Kidney epithelial cell (primary cell): Measurements from ENCODE around the gene SYT3. TPM values are rescaled to one million over a fixed set of nuclear protein-coding genes. Genes with fewer than 3 reads are reported as not detected.
"Not testable (repeated sequence)": the region's sequence is repeated elsewhere in the genome, so short reads cannot be mapped to it uniquely, and the experiment has no call there.

Source experiments
- DNase-seq: peaks from one replicate; pipeline ENCODE4 v3.0.0-alpha.2; 2010; ENCODE audit warnings: low read depth
- H3K27me3 ChIP-seq: 2 replicates; pipeline ENCODE4 v1.6.0; 2011; ENCODE audit warnings: low read length; ENCODE audit not compliant: control insufficient read depth, insufficient read depth
- H3K36me3 ChIP-seq: 2 replicates; pipeline ENCODE4 v1.5.1; 2011; ENCODE audit warnings: low read length; ENCODE audit not compliant: control insufficient read depth, insufficient read depth
- H3K4me3 ChIP-seq: 2 replicates; pipeline ENCODE4 v1.5.1; 2011; ENCODE audit warnings: low read depth, mild to moderate bottlenecking, control low read depth, low read length
- CTCF ChIP-seq: IDR thresholded peaks from 2 replicates; pipeline ENCODE4 v1.5.1; 2011; ENCODE audit warnings: mild to moderate bottlenecking, moderate library complexity, low read length, control low read depth, inconsistent platforms; ENCODE audit not compliant: insufficient read depth, poor library complexity, severe bottlenecking
- total RNA-seq: library from RNA; depleted of rRNA; stranded (reverse); fragments of >200 nt; gene quantifications from 2 replicates; pipeline ENCODE4 v1.2.3, GENCODE V29; 2015

Gene SYT3
- total RNA-seq, 1 donor from 2014 or later: 0.29 TPM

- TF ChIP-seq CTCF: no peak
- Histone ChIP-seq H3K36me3 (no peaks in the 10 kb centered on the region), H3K27me3 (peaks cover 4% of the 10 kb centered on the region), H3K4me3 (no peak overlapping the region)
- no peak for DNase-seq
These were observed 32.3 kb downstream of the SYT3 start for GRCh38 chr19:50607388-50607787.

- H3K4me3 ChIP-seq, H3K36me3 ChIP-seq, H3K27me3 ChIP-seq, DNase-seq: not testable (repeated sequence)
These were observed 33.4 kb downstream of the SYT3 start for GRCh38 chr19:50606059-50606836.

- H3K27me3 ChIP-seq, H3K36me3 ChIP-seq, H3K4me3 ChIP-seq, DNase-seq: not testable (repeated sequence)
These were observed 35.2 kb downstream of the SYT3 start for GRCh38 chr19:50604264-50605073.

- TF ChIP-seq CTCF: no peak
- Histone ChIP-seq H3K36me3 (no peaks in the 10 kb centered on the region), H3K4me3 (no peak overlapping the region), H3K27me3 (peaks cover 4% of the 10 kb centered on the region)
- DNase-seq: no peak
These were observed 36.7 kb downstream of the SYT3 start for GRCh38 chr19:50602935-50603334.

- peaks cover 4% of the 10 kb centered on the region for H3K27me3 ChIP-seq
- no peak for TF ChIP-seq CTCF
- DNase-seq: no peak
- H3K36me3 ChIP-seq: no peaks in the 10 kb centered on the region
- no peak overlapping the region for H3K4me3 ChIP-seq
These were observed 37.2 kb downstream of the SYT3 start for GRCh38 chr19:50602496-50602895.

- Histone ChIP-seq H3K4me3 (no peak overlapping the region), H3K27me3 (peaks cover 4% of the 10 kb centered on the region), H3K36me3 (no peaks in the 10 kb centered on the region)
- no peak for TF ChIP-seq CTCF
- no peak for DNase-seq
These were observed 37.6 kb downstream of the SYT3 start for GRCh38 chr19:50602089-50602422.
